ENCODE results near the gene BET1.

The BET1 gene

GRCh38 chr7:94003446-94004023 lies 620 bp downstream of the BET1 start:
- peak overlapping the region; percentile 72 for H3K27ac ChIP-seq
- POLR2A ChIA-PET (ENCODE audit: low non-redundant PET) = no interaction called here
- no peak for TF ChIP-seq CTCF (conservative IDR thresholded peaks at IDR 0.05; ENCODE audit: low read depth)
- DNase-seq (ENCODE audit: low spot score) = peak; percentile 47
- CTCF ChIA-PET = interaction anchor here (0.5 to 0.6 kb wide), 2 partner anchors 553 to 1623 kb away, joined by 4 to 5 read pairs; no protein-coding TSS in a partner anchor

GRCh38 chr7:94001396-94001795 lies 2.8 kb downstream of the BET1 start:
- H3K27ac ChIP-seq = no peak overlapping the region
- no peak for DNase-seq (ENCODE audit: low spot score)
- TF ChIP-seq CTCF (conservative IDR thresholded peaks at IDR 0.05; ENCODE audit: low read depth) = no peak
- ChIA-PET CTCF (no interaction called here), POLR2A (ENCODE audit: low non-redundant PET) (no interaction called here)

- no peak for TF ChIP-seq CTCF (conservative IDR thresholded peaks at IDR 0.05; ENCODE audit: low read depth)
- DNase-seq (ENCODE audit: low spot score) = no peak
- POLR2A ChIA-PET (ENCODE audit: low non-redundant PET) = no interaction called here
- H3K27ac ChIP-seq = no peak overlapping the region
- CTCF ChIA-PET = no interaction called here
Observed at GRCh38 chr7:93997868-93998267, 6.3 kb downstream of the BET1 start.

- no peak for DNase-seq (ENCODE audit: low spot score)
- ChIA-PET POLR2A (ENCODE audit: low non-redundant PET) (no interaction called here), CTCF (no interaction called here)
- TF ChIP-seq CTCF (conservative IDR thresholded peaks at IDR 0.05; ENCODE audit: low read depth) = no peak
- no peak overlapping the region for H3K27ac ChIP-seq
Observed at GRCh38 chr7:93992421-93993110, 11.6 kb downstream of the BET1 start.

GRCh38 chr7:93987297-93987696 lies 16.9 kb downstream of the BET1 start:
- POLR2A ChIA-PET (ENCODE audit: low non-redundant PET) = no interaction called here
- TF ChIP-seq CTCF (conservative IDR thresholded peaks at IDR 0.05; ENCODE audit: low read depth) = no peak
- no peak for DNase-seq (ENCODE audit: low spot score)
- no peak overlapping the region for H3K27ac ChIP-seq
- CTCF ChIA-PET = interaction anchor here (0.5 kb wide), 1 partner anchor 337 kb away, joined by 5 read pairs; no protein-coding TSS in a partner anchor

- ChIA-PET POLR2A (ENCODE audit: low non-redundant PET) (no interaction called here), CTCF (interaction anchor here (0.6 kb wide), 1 partner anchor 202 kb away, joined by 4 read pairs; no protein-coding TSS in a partner anchor)
- DNase-seq (ENCODE audit: low spot score) = no peak
- H3K27ac ChIP-seq = no peak overlapping the region
- no peak for TF ChIP-seq CTCF (conservative IDR thresholded peaks at IDR 0.05; ENCODE audit: low read depth)
Observed at GRCh38 chr7:93985101-93985500, 19.1 kb downstream of the BET1 start.

Measured in RWPE1 (cell line).